ENCODE data around the gene NBPF1. TPM values are rescaled to one million over a fixed set of nuclear protein-coding genes. Genes with fewer than 3 reads are reported as not detected.

NBPF1 gene
- total RNA-seq, 1 experiment from 2014 or later: 27.7 TPM

DNA sequence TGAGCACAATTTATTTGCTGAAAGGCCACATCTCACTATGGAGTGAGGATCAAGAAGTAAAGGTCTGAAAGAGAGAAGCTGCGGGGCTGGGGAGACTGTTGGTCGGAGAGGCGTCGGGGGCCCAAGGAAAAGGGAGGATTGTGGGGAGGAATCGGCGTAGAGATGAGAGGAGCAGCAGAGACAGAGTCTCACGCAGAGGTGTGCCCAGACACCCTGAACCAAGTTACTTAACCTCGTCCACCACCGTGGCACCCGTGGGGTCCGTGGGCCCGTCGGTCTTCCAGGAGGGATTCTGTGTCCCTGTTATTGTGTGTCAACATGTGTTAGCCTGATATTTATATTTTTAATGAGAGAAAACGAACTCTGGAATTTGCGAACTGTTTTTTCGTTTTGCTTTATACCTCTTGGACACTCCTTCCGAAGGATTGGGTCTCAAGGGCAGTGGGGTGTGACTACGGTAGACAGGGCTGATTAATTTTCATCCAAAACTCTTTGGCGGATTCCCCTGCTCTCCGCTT is 3.8 kb upstream of the NBPF1 start:
- Histone ChIP-seq H3K27ac (ENCODE audit: insufficient read length, low read depth, low read length) (no peak overlapping the region), H2BK12ac (ENCODE audit: insufficient read length, low read depth, low read length) (no peak overlapping the region), H3K23ac (ENCODE audit: insufficient read length, low read depth, low read length) (no peak overlapping the region), H2AFZ (ENCODE audit: low read length) (no peak overlapping the region), H2BK120ac (ENCODE audit: low read depth, low read length, poor library complexity, severe bottlenecking) (no peak overlapping the region), H2BK15ac (ENCODE audit: low read depth, low read length) (no peak overlapping the region), H3T11ph (ENCODE audit: low read length) (no peak overlapping the region), H3K79me1 (ENCODE audit: insufficient read depth, low read depth, low read length, poor library complexity, severe bottlenecking) (no peaks in the 10 kb centered on the region), H3K23me2 (ENCODE audit: insufficient read length, low read depth, low read length, poor library complexity, severe bottlenecking) (peaks cover 15% of the 10 kb centered on the region), H3K4me1 (ENCODE audit: insufficient read depth, low read length) (no peaks in the 10 kb centered on the region), H2AK5ac (ENCODE audit: insufficient read length, low read length) (no peak overlapping the region), H4K8ac (replicated peaks; ENCODE audit: insufficient read length, low read depth, low read length) (no peak overlapping the region), H3K56ac (ENCODE audit: insufficient read length, low read depth, low read length) (no peak overlapping the region), H3K27me3 (ENCODE audit: insufficient read depth, low read length) (peaks cover 6% of the 10 kb centered on the region; the same call in 1 of the 2 replicates), H3K9me3 (ENCODE audit: control insufficient read depth, low read depth, low read length) (no peaks in the 10 kb centered on the region), H4K20me1 (ENCODE audit: control insufficient read depth, insufficient read depth, insufficient read length) (no peaks in the 10 kb centered on the region), H3K4me2 (ENCODE audit: insufficient read depth, insufficient read length, low read length) (no peak overlapping the region), H4K91ac (ENCODE audit: insufficient read length, low read depth, low read length) (no peak overlapping the region), H4K5ac (ENCODE audit: insufficient read length, low read depth, low read length) (no peak overlapping the region), H3K4ac (ENCODE audit: low read depth, low read length) (no peak overlapping the region), H3K14ac (ENCODE audit: insufficient read depth, low read length) (no peak overlapping the region), H3K18ac (ENCODE audit: insufficient read length, low read depth, low read length) (no peak overlapping the region), H2BK5ac (ENCODE audit: insufficient read length, low read length) (no peak overlapping the region), H3K79me2 (ENCODE audit: insufficient read depth, low read length) (no peaks in the 10 kb centered on the region), H2BK20ac (ENCODE audit: low read depth, low read length, poor library complexity, severe bottlenecking) (no peak overlapping the region), H3K9ac (ENCODE audit: extremely low read depth, insufficient read length, low read length) (no peak overlapping the region)
- no peaks in the 10 kb centered on the region for H3K4me1 Mint-ChIP-seq
- no peak overlapping the region for H3K27ac Mint-ChIP-seq
- no peak overlapping the region for H3K4me3 Mint-ChIP-seq
- no peaks in the 10 kb centered on the region for H3K27me3 Mint-ChIP-seq (ENCODE audit: low read depth)
- no peaks in the 10 kb centered on the region for H3K9me3 Mint-ChIP-seq
- DNase-seq: peak; percentile 48
- TF ChIP-seq, protein P1, sequence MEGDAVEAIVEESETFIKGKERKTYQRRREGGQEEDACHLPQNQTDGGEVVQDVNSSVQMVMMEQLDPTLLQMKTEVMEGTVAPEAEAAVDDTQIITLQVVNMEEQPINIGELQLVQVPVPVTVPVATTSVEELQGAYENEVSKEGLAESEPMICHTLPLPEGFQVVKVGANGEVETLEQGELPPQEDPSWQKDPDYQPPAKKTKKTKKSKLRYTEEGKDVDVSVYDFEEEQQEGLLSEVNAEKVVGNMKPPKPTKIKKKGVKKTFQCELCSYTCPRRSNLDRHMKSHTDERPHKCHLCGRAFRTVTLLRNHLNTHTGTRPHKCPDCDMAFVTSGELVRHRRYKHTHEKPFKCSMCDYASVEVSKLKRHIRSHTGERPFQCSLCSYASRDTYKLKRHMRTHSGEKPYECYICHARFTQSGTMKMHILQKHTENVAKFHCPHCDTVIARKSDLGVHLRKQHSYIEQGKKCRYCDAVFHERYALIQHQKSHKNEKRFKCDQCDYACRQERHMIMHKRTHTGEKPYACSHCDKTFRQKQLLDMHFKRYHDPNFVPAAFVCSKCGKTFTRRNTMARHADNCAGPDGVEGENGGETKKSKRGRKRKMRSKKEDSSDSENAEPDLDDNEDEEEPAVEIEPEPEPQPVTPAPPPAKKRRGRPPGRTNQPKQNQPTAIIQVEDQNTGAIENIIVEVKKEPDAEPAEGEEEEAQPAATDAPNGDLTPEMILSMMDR (conservative IDR thresholded peaks at IDR 0.05): no peak
- H3K36me3 Mint-ChIP-seq (ENCODE audit: insufficient read depth in 1 of 3, low read depth in 3 of 3): no peaks in the 10 kb centered on the region
- 100% methylated on average over 2 of the region's 20 CpGs for WGBS (ENCODE audit: extremely low coverage, insufficient read length, low lambda C conversion rate)
